HG03064 (cell line): ENCODE data around the gene ATP1B1.
"Not testable (repeated sequence)": the region's sequence is repeated elsewhere in the genome, so short reads cannot be mapped to it uniquely, and the experiment has no call there.

Experiments
- ATAC-seq: cut with Tn5 transposase; IDR thresholded peaks from one replicate; pipeline ENCODE4 v1.9.1; 2021; ENCODE audit warnings: low read depth; ENCODE audit not compliant: unreplicated experiment

Gene ATP1B1

GRCh38 chr1:169113613-169114119 lies 7.2 kb downstream of the ATP1B1 start:
- ATAC-seq = no peak

GRCh38 chr1:169115891-169116585 lies 9.5 kb downstream of the ATP1B1 start:
- no peak for ATAC-seq

DNA sequence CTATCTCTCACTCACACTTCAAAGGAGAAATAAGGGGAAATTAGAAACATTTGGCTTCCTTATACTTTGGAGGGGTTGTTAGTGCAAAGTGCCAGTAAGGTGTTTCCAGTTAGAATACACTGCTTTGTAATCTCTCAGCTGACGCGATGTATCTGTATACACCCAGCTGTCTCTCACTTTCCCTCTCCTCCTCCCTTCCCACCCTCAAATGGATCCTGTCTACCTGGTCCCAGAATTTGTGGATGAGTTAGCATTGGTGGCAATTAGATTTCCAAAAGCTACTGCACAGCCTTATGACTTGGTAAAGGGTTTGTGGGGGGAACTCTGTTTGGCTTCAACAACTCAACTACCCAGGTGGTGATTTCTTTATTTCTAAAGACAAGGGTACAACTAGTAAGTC lies 10.5 kb downstream of the ATP1B1 start:
- no peak for ATAC-seq

DNA sequence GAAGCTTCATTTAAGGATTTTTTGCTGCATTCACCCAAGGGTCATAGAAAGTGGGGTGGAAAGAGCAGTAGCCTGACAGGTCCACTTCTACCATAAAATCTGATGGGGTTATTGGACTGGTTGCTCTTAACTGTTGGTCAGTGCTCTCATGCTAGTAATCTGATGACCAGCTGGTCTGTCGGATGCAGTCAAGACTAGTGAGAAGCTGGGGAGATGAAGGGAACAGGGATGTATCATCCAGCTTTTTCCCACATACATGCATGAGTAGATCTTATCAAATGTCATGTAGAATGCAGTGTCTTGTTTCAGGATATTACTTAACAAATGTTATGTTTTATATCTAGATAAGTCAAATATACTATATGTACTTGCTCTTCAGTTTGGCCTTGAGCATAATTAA lies 11.1 kb downstream of the ATP1B1 start:
- no peak for ATAC-seq

- ATAC-seq = no peak
These were observed 11.7 kb downstream of the ATP1B1 start for GRCh38 chr1:169118227-169118626.

- no peak for ATAC-seq
These were observed 12.9 kb downstream of the ATP1B1 start for GRCh38 chr1:169119405-169119804.

GRCh38 chr1:169120066-169120465 lies 13.6 kb downstream of the ATP1B1 start:
- ATAC-seq = no peak

- no peak for ATAC-seq
These were observed 14.8 kb downstream of the ATP1B1 start for GRCh38 chr1:169121146-169121923.

DNA sequence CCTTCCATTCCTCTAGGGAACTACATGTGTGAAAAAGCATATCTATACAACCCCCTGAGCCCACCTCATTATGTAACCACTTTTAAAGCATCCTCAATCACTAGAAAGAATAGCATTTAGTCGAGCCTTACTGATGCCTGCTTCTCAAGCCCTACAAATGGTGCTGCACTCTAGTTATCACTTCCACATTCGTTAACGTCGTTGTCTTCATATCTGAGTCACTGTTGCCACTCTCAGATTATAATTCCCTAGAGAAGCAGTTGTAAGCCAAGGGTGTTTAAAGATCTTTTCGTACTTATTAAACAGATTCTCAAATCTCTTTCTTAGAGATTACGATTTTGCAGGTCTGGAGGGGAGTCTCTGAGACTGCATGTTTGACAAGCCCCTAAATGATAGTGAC lies 16.5 kb downstream of the ATP1B1 start:
- ATAC-seq = peak; percentile 71

DNA sequence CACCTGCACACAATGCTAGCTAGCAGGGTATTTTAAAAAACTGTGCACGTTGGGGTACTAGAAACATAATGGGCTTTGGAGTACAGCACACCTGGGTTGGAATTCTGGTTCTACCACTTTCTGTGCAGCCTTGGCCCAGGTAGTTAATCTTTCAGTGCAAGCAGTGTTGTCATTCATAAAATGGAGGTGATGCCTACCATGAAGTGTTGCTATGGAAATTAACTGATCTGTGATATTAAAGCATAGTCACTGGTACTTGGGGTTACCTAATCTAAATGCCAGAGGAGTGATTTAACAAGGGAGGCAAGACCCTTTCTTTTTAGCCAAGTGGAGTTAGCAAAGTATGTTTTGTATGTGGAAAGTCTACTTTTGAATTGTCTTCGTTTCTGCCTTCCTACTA lies 18.0 kb downstream of the ATP1B1 start:
- ATAC-seq = no peak

DNA sequence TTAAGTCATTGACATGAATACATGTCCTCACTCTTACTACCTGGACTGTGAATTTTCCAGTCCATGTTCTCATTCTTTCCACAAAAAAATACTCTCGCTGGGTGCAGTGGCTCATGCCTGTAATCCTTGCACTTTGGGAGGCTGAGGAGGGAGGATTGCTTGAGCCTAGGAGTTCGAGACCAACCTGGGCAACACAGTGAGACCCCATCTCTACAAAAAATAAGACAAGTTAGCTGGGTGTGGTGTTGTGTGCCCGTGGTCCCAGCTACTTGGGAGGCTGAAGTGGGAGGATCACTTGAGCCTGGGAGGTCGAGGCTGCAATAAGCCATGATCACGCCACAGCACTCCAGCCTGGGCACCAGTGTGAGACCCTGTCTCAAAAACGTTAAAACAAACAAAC lies 19.1 kb downstream of the ATP1B1 start:
- ATAC-seq = not testable (repeated sequence)

- no peak for ATAC-seq
These were observed 19.8 kb downstream of the ATP1B1 start for GRCh38 chr1:169126335-169126734.

DNA sequence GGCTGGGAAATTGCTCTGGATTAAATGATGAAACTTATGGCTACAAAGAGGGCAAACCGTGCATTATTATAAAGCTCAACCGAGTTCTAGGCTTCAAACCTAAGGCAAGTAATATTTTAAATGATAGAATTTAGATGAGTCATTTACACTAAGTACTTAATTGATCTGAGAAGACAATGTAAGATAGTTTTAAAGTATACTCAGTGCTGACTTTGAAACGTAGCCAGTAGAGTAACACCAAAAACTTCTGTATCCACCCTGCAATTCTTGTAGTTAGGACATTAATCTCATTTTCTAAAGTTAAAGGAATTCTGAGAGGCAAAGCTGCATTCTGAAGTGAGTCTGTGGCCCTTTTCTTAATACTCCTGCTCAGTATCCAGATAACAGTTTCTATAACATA lies 20.8 kb downstream of the ATP1B1 start:
- ATAC-seq = no peak

- ATAC-seq = no peak
These were observed 22.1 kb downstream of the ATP1B1 start for GRCh38 chr1:169128562-169128961.

DNA sequence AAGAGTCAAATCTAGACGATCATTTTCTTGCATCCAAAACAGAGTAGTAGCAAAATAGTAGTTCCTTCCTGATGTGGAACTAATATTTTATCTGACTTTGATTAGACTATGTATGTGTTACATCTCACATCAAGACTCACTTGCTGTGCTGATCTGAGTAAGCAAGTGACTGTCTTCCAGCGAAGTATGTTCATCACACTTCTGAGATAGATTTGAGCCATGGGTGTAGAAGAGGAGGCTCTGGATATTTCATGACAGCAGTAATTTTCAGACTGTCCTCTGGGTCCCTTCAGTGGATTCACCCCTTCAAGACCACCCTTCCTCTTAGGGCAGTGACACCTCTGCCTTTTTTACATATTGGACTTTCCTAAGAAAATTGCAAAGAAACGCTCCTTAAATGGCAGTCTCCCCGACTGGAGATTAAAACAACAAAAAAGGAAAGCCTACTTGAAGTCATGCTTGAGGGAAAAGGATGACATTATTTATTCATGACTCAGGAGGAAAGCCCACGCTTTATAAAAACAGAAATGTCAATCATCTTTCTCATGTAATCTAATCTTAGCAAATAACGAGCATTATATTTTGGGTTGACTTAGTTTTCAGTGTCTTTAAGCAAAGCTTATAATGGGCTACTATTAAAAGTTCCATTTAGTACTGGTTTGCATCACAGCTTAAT lies 22.8 kb downstream of the ATP1B1 start:
- no peak for ATAC-seq

GRCh38 chr1:169130683-169131082 lies 24.2 kb downstream of the ATP1B1 start:
- ATAC-seq = no peak

- no peak for ATAC-seq
These were observed 26.2 kb downstream of the ATP1B1 start for GRCh38 chr1:169132512-169133227.

DNA sequence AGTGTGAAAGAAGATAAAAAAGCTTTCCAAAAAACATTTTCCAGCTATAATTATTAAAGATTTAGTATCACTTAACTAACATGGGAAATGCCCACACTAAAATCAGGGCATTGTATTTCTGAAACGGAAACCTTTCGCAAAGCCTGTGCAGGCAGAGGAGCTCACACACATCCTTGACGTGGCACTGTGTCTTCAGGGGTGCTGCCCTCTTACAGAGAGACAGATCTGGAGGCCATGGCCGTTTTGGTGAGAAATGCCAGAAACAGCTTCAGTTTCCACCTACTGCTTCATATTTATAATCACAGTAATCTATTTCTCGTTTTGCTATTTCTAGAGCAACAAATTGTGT lies 26.7 kb downstream of the ATP1B1 start:
- ATAC-seq = no peak

DNA sequence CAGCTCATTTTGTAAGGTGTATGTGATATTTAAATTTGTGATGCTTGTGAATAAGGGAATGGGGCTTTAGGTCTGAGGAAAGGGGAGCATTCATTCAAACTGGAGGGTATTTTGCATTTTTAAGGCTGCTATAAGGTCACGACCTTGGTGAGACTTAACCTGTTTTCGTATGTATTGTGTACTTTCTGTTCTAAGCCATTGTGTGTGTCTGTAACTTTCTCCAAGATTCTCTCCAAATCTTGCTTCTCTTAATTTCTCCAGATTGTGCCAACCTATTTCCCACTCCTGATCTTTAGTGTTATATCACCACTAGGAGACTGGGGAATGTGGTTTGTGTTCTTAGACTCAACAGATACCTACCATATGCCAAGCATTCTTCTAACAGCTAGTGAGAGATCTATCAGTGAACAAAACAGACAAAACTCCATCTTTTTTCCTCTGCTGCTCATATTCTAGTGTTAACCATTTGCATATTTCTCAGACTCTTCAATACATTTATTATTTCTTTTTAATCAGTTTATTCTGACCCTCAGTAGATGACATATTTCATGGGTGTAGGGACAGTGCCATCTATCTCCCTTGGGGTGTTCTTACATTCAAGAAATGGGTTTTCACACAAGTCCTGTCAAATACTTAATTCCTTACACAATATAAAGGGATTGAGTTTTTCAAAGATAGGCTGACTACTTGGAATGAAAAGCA lies 27.5 kb downstream of the ATP1B1 start:
- no peak for ATAC-seq

DNA sequence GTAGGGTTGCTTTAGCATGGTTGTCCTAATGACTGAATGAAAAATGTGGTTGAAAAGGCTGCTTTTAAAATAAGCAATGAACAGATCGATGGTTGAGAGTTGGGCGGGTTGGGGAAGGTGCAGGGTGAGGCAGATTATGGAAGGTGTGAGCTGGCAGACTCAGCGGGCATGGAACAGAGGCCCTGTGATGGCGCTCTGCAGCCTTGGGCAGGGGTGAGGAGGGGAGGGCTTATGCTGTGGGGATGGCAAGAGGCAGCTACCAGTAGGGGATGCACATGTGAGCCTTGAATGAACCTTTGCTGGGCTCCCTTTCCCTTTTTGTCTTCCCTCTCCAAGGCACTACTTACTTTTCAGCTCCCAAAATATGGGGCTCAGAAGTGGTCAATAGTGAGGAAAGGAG lies 30.9 kb downstream of the ATP1B1 start:
- ATAC-seq = no peak
